HEK293T (cell line): ENCODE data around the gene NRXN2.

Experiments used
- LEF1 ChIP-seq: fragments of 450-650 bp; IDR thresholded peaks from 2 replicates; pipeline ENCODE4 v1.6.1; 2017; ENCODE audit warnings: mild to moderate bottlenecking, borderline replicate concordance
- PKNOX1 ChIP-seq: fragments of 450-650 bp; IDR thresholded peaks from 2 replicates; pipeline ENCODE4 v1.6.1; 2016
- SUZ12 ChIP-seq: fragments of 450-650 bp; IDR thresholded peaks from 2 replicates; pipeline ENCODE4 v1.6.1; 2016; ENCODE audit warnings: mild to moderate bottlenecking

- no peak for TF ChIP-seq LEF1
- TF ChIP-seq SUZ12, result no peak
- no peak for TF ChIP-seq PKNOX1
These were observed 130.3 kb downstream of the NRXN2 start for GRCh38 chr11:64592656-64593055.
